HCT116 (cell line): ENCODE measurements around the gene TSPOAP1. TPM values are rescaled to one million over a fixed set of nuclear protein-coding genes. Genes with fewer than 3 reads are reported as not detected.
A peak's percentile ranks its signal among the peaks of the same experiment; 100 is the strongest.

Source experiments
- ATAC-seq: fragments of 200-7000 bp; cut with Tn5 transposase; 2 replicates; pipeline ENCODE4 v1.9.1; 2020; ENCODE audit warnings: mild to moderate bottlenecking, moderate library complexity
- BruUV-seq: library from RNA; stranded (reverse); fragments of 400-500 nt; replicated peaks from 2 replicates; lab custom pipeline; 2021; lab: Mats Ljungman, UMichigan
- CTCF ChIA-PET: fragments of 300-600 bp; sonication (Branson Sonifier 250); formaldehyde crosslinking; loops from one replicate; lab custom pipeline; 2021; ENCODE audit warnings: antibody characterized with exemption; lab: Charles Lee
- POLR2A ChIA-PET: fragments of 300-600, 350-600 bp; sonication (Branson Sonifier 250); formaldehyde crosslinking; loops from one replicate; lab custom pipeline; 2021; ENCODE audit warnings: antibody characterized with exemption; lab: Charles Lee
- RAD21 ChIA-PET, 2 experiments: fragments of 300-600 bp; sonication (Branson Sonifier 250); formaldehyde crosslinking; loops; one replicate each; lab custom pipeline; 2023; ENCODE audit warnings: low total read pairs in 2 of 2; ENCODE audit not compliant: uncharacterized antibody in 2 of 2, unreplicated experiment in 2 of 2, low non-redundant PET in 1 of 2; lab: Charles Lee
- DNase-seq: peaks from one replicate; pipeline ENCODE4 v3.0.0-alpha.2; 2010; ENCODE audit warnings: low read depth, low spot score
- H2AFZ ChIP-seq: fragments of 200-600 bp; shearing (Covaris generic), sonication (generic); 2 replicates; pipeline ENCODE4 v1.6.1; 2017; ENCODE audit warnings: low read depth, mixed run types, mixed read lengths, antibody characterized with exemption, low read length; ENCODE audit not compliant: poor library complexity, severe bottlenecking
- H3K27ac ChIP-seq: 2 replicates; pipeline ENCODE4 v1.5.1; 2012; ENCODE audit warnings: low read depth, low read length
- H3K27me3 ChIP-seq: fragments of 200-600 bp; sonication (generic); 2 replicates; pipeline ENCODE4 v1.6.1; 2016; ENCODE audit warnings: mixed run types, low read length, mixed read lengths; ENCODE audit not compliant: insufficient read depth
- H3K36me3 ChIP-seq, 2 experiments: fragments of 200-500 bp in 1 of 2; fragments of 200-600 bp in 1 of 2; sonication (Bioruptor generic) in 1 of 2; sonication (generic) in 1 of 2; 2 replicates each; pipeline versions ENCODE4 v1.5.1 to v1.6.1; 2014 to 2016; ENCODE audit warnings: low read length in 2 of 2, inconsistent platforms in 1 of 2, mixed read lengths in 1 of 2, mixed run types in 1 of 2; ENCODE audit not compliant: insufficient read depth in 2 of 2, control insufficient read depth in 1 of 2
- H3K4me1 ChIP-seq, 2 experiments: fragments of 200-600 bp in 1 of 2; sonication (generic) in 1 of 2; 2 replicates each; pipeline versions ENCODE4 v1.5.1 to v1.6.1; 2012 to 2017; ENCODE audit warnings: low read length in 2 of 2, inconsistent platforms in 1 of 2, mild to moderate bottlenecking in 1 of 2, mixed read lengths in 1 of 2, mixed run types in 1 of 2, moderate library complexity in 1 of 2; ENCODE audit not compliant: insufficient read depth in 2 of 2, control insufficient read depth in 1 of 2
- H3K4me2 ChIP-seq: fragments of 200-600 bp; sonication (generic); 2 replicates; pipeline ENCODE4 v1.6.1; 2017; ENCODE audit warnings: mixed run types, low read length, mixed read lengths
- H3K4me3 ChIP-seq, 2 experiments: fragments of 200-600 bp in 1 of 2; sonication (generic) in 1 of 2; replicated peaks in 1 of 2; 2 replicates each; pipeline ENCODE4 v1.5.1; 2011 to 2016; ENCODE audit warnings: low read length in 2 of 2, control low read depth in 1 of 2, low read depth in 1 of 2, mild to moderate bottlenecking in 1 of 2, mixed read lengths in 1 of 2, mixed run types in 1 of 2
- H3K79me2 ChIP-seq: fragments of 200-600 bp; sonication (generic); 2 replicates; pipeline ENCODE4 v1.6.1; 2017; ENCODE audit warnings: mild to moderate bottlenecking, mixed run types, low read length, moderate library complexity, mixed read lengths; ENCODE audit not compliant: insufficient read depth
- H3K9ac ChIP-seq: fragments of 200-600 bp; sonication (generic); 2 replicates; pipeline ENCODE4 v1.6.1; 2016; ENCODE audit warnings: low read length, mixed read lengths
- H3K9me2 ChIP-seq: fragments of 200-600 bp; sonication (generic), shearing (Covaris generic); 2 replicates; pipeline ENCODE4 v1.6.1; 2017; ENCODE audit warnings: mixed run types, mild to moderate bottlenecking, moderate library complexity; ENCODE audit not compliant: insufficient read depth
- H3K9me3 ChIP-seq, 2 experiments: fragments of 200-500 bp in 1 of 2; fragments of 200-600 bp in 1 of 2; sonication (Bioruptor generic) in 1 of 2; sonication (generic) in 1 of 2; 2 replicates each; pipeline ENCODE4 v1.6.1; 2014 to 2017; ENCODE audit warnings: low read length in 2 of 2, mixed read lengths in 2 of 2, inconsistent platforms in 1 of 2, low read depth in 1 of 2, mild to moderate bottlenecking in 1 of 2, mixed run types in 1 of 2, moderate library complexity in 1 of 2; ENCODE audit not compliant: control insufficient read depth in 1 of 2, insufficient read depth in 1 of 2
- H4K20me1 ChIP-seq: fragments of 200-600 bp; sonication (generic), shearing (Covaris generic); 2 replicates; pipeline ENCODE4 v1.6.1; 2017; ENCODE audit warnings: mixed run types, mild to moderate bottlenecking, moderate library complexity; ENCODE audit not compliant: insufficient read depth
- CEBPB ChIP-seq: IDR thresholded peaks from 2 replicates; pipeline ENCODE4 v1.6.1; 2012; ENCODE audit warnings: low read depth
- EZH2 ChIP-seq: fragments of 200-600 bp; sonication (generic); IDR thresholded peaks from 2 replicates; pipeline ENCODE4 v1.6.1; 2017; ENCODE audit warnings: antibody characterized with exemption, mixed run types
- EZH2phosphoT487 ChIP-seq: fragments of 200-600 bp; IDR thresholded peaks from 2 replicates; pipeline ENCODE4 v1.6.1; 2018; ENCODE audit warnings: antibody characterized with exemption, borderline replicate concordance
- FOSL1 ChIP-seq: IDR thresholded peaks from 2 replicates; pipeline ENCODE4 v1.6.1; 2012; ENCODE audit warnings: low read depth
- JUND ChIP-seq: IDR thresholded peaks from 2 replicates; pipeline ENCODE4 v1.6.1; 2012
- MAX ChIP-seq: IDR thresholded peaks from 2 replicates; pipeline ENCODE4 v1.6.1; 2012
- RAD21 ChIP-seq: IDR thresholded peaks from 2 replicates; pipeline ENCODE4 v1.6.1; 2012; ENCODE audit warnings: low read depth, mild to moderate bottlenecking
- SP1 ChIP-seq: IDR thresholded peaks from 2 replicates; pipeline ENCODE4 v1.6.1; 2012; ENCODE audit warnings: low read depth
- TCF7L2 ChIP-seq: IDR thresholded peaks from 2 replicates; pipeline ENCODE4 v1.7.0; 2011; ENCODE audit warnings: borderline replicate concordance, inconsistent platforms; ENCODE audit not compliant: insufficient read depth, insufficient read length; ENCODE audit errors: extremely low read depth
- intact Hi-C: fragments of 100-400 bp; cut with micrococcal nuclease; formaldehyde crosslinking; loops from 2 replicates; pipeline ENCODE4 v1.10.0; 2022
- total RNA-seq: library from RNA; stranded (reverse); gene quantifications from one replicate; pipeline ENCODE4 v1.2.1, GENCODE V29; 2021; ENCODE audit not compliant: unreplicated experiment

The TSPOAP1 gene
- total RNA-seq, 1 experiment from 2014 or later, result 0.27 TPM

- H3K27ac ChIP-seq, result peak overlapping the region; percentile 30; the same call in 1 of the 2 replicates
- ChIA-PET RAD21 (interaction anchor here (0.6 to 1.6 kb wide), 13 partner anchors 8 to 134 kb away, joined by 3 to 29 read pairs (median 5); partner anchors contain the start of genes RNF43 (in 2 of the 2) and SUPT4H1 (in 1 of the 2)), POLR2A (interaction anchor here (0.8 to 2.2 kb wide), 9 partner anchors 26 to 313 kb away, joined by 3 to 18 read pairs (median 4); partner anchors contain the start of genes RNF43 and SUPT4H1), CTCF (interaction anchor here (0.6 to 7.6 kb wide), 41 partner anchors 9 to 687 kb away, joined by 3 to 124 read pairs (median 6); partner anchors contain the start of genes MPO, MTMR4, RNF43 and SUPT4H1)
- H3K27me3 ChIP-seq, result no peaks in the 10 kb centered on the region
- peaks cover 8 to 17% of the 10 kb centered on the region in 2 experiments; a peak in 3 of 4 replicates for H3K4me1 ChIP-seq
- no peaks in the 10 kb centered on the region for H3K36me3 ChIP-seq
- no peak for TF ChIP-seq JUND
- no peak for TF ChIP-seq RAD21
- no peak for TF ChIP-seq MAX
- no peak for TF ChIP-seq EZH2
- no peak for TF ChIP-seq SP1
- TF ChIP-seq CEBPB, result no peak
- no peak for TF ChIP-seq FOSL1
- TF ChIP-seq EZH2phosphoT487, result no peak
- TF ChIP-seq TCF7L2, result no peak
- H4K20me1 ChIP-seq, result no peaks in the 10 kb centered on the region
- H3K4me2 ChIP-seq, result peak overlapping the region; percentile 26
- no peak for ATAC-seq
- H2AFZ ChIP-seq, result peak overlapping the region; percentile 71
- no peaks in the 10 kb centered on the region for H3K9me3 ChIP-seq
- no peaks in the 10 kb centered on the region for H3K9me2 ChIP-seq
- intact Hi-C loops, result loop anchor here (5.0 to 10.0 kb wide), 2 partner anchors 199 to 687 kb away; no protein-coding TSS in a partner anchor
- no TSS peak for BruUV-seq
- no peak overlapping the region for H3K4me3 ChIP-seq
- DNase-seq, result no peak
- H3K79me2 ChIP-seq, result no peaks in the 10 kb centered on the region
- no peak overlapping the region for H3K9ac ChIP-seq
Observed at GRCh38 chr17:58318065-58318481, 10.5 kb downstream of the TSPOAP1 start.
